Embryonic facial prominence (tissue), 1 donor: Measurements from ENCODE around the gene DSCAM.
"Not testable (repeated sequence)": the region's sequence is repeated elsewhere in the genome, so short reads cannot be mapped to it uniquely, and the experiment has no call there.

Source experiments
- DNase-seq: peaks from one replicate; pipeline ENCODE4 v3.0.0-alpha.2; 2016; ENCODE audit errors: extremely low spot score

Gene DSCAM

DNA sequence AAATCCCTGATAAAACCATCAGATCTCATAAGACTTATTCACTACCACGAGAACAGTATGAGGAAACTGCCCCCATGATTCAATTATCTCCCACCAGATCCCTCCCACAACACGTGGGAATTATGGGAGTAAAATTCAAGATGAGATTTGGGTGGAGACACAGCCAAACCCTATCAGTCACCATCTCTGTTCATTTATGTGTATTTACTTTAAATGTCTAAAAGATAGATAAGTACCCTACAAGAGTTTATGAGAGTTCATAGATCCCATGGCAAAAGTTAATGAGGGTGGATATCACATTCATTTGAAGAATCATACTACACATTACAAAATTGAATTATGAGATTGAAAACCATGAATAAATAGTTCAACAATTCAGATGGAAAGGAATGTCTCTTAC is 526.2 kb downstream of the DSCAM start:
- not testable (repeated sequence) for DNase-seq

DNA sequence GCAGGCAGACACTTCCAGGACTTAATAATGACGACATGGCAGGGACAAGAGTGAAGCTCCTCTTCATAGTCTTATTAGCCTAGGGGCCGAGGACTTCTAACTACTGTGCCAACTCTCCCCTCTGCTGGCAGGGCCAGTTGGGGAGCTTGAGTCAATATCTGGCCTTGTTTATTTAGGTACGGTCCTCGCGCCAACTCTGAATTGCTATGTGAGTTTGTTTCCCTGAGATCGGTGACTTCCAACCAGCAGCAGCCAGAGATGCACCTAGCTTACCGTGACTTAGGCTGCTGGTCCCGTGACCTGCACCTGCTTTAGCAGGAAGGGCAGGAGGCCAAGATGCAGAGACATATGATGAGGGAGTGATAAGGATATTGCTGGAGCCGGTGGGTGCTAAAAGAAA is 528.6 kb downstream of the DSCAM start:
- no peak for DNase-seq

DNA sequence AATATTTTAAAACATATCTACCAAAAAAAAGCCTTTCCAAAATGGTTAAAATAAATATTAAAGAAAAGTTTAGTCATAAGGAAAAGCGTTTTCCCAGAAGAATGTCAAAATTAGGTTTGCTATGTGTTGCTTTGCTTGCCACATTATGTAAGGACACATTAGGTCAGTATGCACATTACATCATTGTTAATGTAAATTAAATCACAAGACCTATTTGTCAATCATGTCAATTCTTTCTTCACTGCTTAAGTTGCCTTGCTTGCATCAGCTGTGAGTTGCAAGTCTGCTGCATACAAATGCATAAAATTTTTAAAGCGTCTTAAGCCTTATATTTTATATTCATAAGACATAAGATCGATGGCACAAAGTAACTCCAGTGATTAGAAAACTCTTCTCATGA is 530.9 kb downstream of the DSCAM start:
- no peak for DNase-seq

DNA sequence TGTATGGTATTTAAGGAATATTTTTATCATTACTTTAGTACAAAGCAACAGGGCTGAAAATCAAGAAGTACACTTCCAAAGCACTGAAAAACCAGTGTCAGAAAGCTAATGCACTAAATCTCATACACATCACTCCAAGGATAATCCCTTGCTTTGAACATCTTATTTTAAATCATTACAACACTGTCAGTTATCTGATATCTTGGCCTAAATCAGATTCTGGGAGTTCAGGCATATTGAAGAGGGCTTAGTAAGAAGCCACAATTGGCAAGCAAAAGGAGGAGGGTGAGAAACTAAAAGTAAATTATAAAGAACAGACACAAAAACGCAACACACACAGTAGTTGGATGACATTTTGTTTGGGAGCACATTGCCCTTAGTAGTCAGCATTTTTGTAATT is 531.3 kb downstream of the DSCAM start:
- DNase-seq = no peak

- no peak for DNase-seq
Observed at GRCh38 chr21:40313260-40313659, 533.7 kb downstream of the DSCAM start.

DNA sequence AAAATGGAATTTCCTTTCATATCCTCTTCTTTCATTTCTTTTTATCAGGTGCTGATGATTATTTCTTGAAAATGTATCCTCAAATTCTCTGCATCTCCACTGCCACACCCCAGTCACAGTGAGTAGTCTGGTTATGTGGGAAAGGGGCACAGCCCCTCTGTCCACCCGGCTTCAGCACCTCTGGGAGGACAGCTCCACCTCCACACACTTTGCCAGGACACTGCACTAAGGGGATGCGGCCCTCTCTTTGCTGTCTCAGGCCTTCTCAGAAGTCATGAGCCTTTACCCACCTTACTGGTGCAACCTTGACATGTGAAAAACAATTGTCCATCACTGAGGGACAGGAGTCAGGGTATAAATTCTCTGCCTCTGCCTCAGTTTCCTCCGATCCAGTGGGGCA is 546.7 kb downstream of the DSCAM start:
- no peak for DNase-seq

DNA sequence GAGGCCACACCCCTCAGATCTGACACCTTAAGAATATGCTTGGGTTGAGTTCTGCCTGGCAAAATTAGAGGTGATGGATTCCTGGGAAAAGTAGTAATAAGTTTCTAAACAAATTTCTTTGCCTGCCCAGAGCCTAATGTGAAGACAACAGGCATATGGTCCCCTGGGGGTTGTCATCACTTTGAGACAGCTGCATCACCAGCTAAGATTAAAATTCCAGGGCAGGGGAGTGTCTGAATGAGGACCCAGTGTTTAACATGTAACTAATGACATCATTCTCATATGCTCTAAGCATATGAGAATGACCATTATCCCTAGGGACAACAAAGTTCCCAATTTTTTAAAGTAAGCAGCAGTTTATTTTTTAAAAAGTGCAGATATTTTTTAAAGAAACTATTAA is 547.5 kb downstream of the DSCAM start:
- no peak for DNase-seq

- DNase-seq = no peak
Observed at GRCh38 chr21:40294345-40294744, 552.6 kb downstream of the DSCAM start.

DNA sequence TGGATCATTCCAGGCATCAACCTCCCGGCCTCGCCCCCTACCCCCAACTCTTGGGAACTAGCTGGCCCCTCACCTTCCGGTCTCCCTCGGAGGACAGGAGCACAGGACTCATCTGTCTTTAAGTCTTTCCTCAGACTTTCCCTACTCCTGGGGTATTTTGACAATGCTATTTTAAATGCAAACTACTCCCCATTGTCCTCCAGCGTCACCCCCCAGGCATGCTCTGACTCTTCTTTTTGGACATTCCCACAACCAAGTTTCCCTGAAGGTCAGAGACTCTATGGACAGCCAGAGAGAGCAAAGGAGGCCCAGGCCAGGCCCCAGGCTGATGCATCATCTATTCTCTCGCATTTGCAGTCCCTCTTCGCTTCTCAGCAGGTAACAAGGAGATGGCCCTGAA is 555.4 kb downstream of the DSCAM start:
- no peak for DNase-seq

DNA sequence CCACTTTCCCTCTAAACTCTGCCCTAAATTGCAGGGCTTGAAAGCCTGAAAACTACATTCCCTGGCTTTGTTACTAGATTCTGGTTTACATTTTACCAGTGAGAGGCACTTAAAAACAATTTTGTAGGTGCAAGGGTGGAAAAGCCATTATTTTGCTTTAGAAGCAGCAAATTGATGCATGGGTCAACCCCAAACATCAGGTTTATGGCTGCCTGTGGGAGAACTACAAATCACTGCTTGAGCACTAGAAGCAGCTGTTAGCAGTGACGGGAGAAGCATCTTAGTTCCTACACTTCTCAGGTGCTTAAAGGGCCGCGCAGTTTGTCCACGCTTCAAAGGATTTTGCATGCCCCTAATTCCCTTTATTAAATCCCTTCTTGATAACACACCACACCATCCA is 562.5 kb downstream of the DSCAM start:
- DNase-seq = no peak

DNA sequence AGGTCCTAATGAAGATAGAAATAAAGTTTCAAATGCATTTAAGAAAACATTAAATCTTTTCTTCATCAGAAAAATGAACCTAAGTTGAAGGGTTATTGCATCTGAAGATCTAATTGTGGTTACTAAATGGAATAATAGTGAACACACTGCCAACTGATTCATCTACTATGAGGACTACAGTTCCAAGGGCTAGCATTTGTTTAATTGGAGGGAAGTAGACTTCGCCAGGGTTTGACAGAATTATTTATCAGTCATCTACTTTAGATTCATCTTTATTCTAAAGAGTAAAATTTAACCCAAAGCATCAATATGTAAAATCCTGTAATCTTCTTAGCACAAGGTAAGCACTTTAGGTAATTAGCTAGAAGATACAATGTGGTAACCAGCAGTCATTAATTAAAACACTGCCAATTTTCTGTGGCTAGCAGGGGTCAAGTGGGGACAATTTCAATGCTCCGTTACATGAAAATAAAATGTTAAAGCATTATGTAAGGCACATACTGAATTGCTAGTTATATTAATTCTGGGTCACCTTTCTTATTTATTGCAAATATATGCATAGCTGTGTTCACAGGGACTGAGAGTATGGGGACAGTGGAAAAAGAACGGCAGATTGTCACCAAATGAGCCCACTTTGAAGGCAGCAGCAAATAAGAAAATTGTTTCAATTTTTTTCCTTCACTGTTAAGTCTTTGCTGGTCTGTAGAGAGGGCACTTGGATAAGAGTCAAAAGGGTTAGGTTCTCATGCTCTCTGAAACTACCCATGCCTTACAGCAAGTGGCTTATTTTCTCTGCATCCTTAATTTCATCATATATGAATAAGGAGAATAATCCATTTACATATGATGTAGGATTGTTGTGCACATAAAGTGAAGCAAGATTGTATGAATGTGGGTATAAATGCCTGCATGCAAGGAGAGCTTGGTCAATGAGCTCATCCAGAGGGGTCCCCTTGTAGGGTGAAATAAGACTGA is 563.8 kb downstream of the DSCAM start:
- DNase-seq = no peak

DNA sequence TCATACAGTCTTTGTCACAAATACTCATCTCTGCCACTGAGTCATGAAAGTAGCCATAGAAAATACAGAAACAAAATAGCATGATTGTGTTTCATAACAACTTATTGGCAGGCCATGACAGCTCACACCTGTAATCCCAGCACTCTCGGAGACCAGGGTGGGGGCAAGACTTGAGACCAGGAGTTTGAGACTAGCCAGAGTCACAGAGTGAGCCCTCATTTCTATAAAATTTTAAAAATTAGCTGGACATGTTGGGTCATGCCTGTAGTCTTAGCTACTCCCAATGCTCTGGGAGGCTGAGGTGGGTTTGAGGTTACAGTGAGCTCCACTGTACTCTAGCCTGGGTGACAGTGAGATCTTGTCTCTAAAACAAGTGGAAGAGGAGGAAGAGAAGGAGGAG is 568.6 kb downstream of the DSCAM start:
- no peak for DNase-seq

DNA sequence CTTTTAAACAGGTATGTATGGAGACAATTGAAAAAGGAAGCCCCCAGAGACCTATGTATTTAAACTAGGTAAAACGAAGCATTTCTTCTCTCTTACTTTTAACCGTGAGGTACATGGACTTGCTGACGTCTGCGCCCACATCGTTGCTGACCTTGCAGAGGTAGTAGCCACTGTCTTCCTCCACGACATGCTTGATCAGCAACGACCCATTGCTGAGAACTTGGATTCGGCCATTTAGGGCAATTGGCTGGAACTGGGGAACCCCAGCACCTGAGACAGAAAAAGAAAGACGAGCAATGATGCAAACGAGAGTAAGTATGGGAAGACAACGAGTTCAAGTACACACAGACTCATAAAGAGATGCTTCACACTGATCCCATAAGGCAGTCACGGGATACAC is 571.0 kb downstream of the DSCAM start:
- DNase-seq = no peak

GRCh38 chr21:40272037-40272436 is 574.9 kb downstream of the DSCAM start:
- DNase-seq = no peak

- no peak for DNase-seq
Observed at GRCh38 chr21:40271164-40271563, 575.8 kb downstream of the DSCAM start.

DNA sequence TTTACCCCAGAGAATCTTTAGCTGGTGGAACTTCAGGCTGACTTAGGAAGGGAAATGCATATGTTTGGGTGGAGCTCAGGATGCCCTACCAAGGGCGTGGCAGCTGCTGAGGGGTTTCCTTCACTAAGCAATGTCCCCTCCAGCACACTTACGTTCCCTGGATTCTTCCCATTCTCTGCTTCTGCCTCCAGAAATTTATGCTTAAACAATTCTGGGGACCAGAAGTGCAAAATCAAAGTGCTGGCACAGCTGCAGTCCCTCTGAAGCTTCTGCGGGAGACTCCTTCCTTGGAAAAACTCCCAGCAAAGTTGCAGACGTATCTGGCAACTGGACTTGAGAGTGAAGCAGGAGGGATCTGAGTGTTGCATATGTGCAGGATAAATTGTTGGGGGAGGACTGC is 576.9 kb downstream of the DSCAM start:
- no peak for DNase-seq

GRCh38 chr21:40269239-40269638 is 577.7 kb downstream of the DSCAM start:
- DNase-seq = no peak

GRCh38 chr21:40258456-40258855 is 588.5 kb downstream of the DSCAM start:
- DNase-seq = not testable (repeated sequence)

DNA sequence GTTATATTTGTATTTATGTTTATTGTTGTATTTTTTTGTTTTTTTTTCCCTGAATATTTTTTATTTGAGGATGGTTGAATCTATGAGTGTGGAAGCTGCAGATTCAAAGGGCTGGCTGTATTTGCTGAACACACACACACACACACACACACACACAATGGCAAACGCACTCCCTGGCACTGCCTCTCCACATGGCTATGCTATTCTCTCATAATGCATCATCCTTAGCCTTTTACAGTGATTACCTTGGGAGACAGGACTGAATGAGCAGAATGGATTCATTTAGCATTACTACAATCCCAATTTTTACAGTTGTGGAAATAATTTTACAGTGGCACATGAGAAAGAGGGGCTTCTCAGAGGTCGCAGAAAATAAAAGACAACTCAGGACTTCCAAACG is 589.6 kb downstream of the DSCAM start:
- no peak for DNase-seq

DNA sequence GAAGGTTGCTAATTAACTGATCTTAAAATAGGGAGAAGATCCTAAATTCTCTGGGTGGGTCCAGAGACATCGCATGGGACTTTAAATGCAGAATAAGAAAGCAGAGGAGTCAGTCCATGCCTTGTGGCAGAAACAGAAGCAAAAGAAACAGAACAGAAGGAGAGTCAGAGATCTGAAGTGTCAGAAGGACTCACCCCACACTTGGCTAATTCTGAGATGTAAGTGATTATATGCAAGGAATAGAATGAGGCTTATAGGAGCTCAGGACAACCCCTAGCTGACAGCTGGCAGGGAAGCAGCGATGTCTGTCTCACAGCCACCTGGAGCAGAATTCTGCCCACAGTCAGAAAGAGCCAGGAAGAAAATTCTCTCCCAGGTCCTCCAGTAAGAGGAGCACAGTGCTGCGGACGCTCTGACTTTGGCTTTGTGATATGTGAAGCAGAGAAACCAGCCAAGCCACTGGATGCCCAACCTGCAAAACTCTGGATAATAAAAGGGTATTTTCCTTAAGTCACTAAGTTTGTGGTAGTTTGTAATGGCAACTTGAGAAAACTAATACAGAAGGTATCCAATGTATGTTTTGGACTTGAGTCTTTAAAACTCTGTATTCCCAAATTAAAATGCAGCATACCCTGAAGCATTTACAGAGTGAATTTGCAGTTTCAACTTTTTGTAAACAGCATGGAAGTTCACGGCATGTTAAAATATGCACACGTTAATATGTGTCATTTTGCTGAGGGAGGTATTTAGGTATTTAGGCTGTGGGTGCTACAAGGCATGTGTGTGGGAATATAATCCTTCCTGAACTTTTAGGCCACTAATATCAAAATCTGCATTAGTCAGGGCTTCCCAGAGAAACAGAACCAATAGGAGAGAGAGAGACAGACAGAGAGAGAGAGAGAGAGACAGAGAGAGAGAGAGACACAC is 591.2 kb downstream of the DSCAM start:
- no peak for DNase-seq

GRCh38 chr21:40254540-40255465 is 592.2 kb downstream of the DSCAM start:
- DNase-seq = no peak

DNA sequence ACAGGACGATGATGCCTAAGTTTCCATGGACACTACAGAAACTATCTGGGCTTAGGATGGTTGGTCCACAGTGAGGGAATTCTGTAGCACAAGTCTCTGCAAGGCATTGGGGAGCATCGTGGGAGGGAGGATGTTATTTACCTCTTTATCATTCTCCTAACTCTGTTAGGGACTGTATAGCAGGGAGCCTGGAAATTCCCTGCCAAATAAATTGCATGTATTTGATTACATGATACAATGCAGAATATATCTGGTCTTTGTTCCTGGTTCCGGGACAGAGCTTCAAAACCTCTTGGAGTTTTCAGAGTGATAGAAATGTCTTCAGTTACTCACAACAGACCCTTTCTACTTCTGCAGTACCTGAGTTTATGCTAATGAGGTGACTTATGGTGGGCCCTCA is 593.8 kb downstream of the DSCAM start:
- no peak for DNase-seq
